SK-N-MC (cell line): ENCODE results near the gene FBH1.

Source experiments
- EZH2 ChIP-seq: fragments of 200-600 bp; sonication (generic); IDR thresholded peaks from one replicate; pipeline ENCODE4 v1.6.1; 2017; ENCODE audit warnings: antibody characterized with exemption
- POLR2AphosphoS5 ChIP-seq: IDR thresholded peaks from 2 replicates; pipeline ENCODE4 v1.6.1; 2012; ENCODE audit warnings: mild to moderate bottlenecking, low read depth, low read length, borderline replicate concordance

DNA sequence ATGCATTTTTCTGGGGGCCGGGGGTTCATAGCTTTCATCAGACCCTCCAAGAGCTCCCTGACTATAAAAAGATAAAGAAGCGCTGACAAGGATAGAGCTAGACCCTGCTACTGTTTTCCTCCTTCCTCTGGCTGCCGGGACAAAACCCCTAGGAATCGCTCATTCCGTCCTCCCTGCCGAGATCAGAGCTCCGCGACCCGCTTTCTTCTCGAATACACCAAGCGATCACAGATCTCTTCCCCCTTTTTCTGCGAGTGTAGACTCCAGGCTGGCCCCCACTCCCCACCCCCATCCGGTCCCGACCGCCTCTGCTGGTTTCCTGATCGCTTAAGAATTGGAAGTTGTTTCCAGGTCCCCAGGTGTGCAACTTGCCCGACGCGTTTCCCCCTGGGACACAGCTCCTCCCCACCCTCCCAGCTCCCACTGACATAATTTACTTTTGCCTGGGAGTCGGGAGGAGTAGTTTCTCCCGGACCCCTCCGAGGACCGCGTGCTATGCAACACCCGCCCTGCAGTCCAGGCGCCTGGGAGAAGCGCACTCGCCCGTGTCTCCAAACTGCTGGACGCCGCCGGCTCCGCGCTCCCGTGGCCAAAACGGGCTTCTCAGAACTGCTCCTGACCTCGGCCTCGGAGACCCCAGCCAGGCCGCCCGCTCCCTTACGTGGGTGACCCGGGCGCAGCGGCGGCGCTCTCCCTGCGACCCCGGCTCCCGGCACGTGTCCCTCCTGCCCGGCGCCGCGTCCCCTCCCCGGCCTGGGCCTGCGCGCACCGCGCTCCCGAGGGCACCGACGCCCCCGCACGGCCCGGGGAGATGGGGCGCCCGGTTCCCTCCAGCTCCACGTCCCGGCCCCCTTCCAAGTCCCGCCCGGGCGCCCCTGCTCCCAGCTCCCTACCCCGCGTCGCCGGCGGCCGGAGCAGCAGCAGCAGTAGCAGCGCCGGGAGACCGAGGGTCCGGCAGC lies 86.7 kb downstream of the FBH1 start:
- TF ChIP-seq EZH2 (no peak), POLR2AphosphoS5 (no peak)
